ENCODE measurements around the gene NELFB. TPM values are rescaled to one million over a fixed set of nuclear protein-coding genes. Genes with fewer than 3 reads are reported as not detected.

The NELFB gene
- total RNA-seq, 4 donors from 2014 or later = 45.0 to 54.2 (median 50.9) TPM

GRCh38 chr9:137265496-137266161 lies 10.5 kb downstream of the NELFB start:
- Histone ChIP-seq H3K27ac (no peak overlapping the region), H3K4me3 (no peak overlapping the region), H3K4me1 (peaks cover 23% of the 10 kb centered on the region), H3K36me3 (peaks cover 53% of the 10 kb centered on the region), H3K9me3 (no peaks in the 10 kb centered on the region), H3K27me3 (no peaks in the 10 kb centered on the region)
- WGBS = over 99% methylated on average over 9 of the region's 29 CpGs
- TF ChIP-seq POLR2AphosphoS5 (IDR thresholded peaks at IDR 0.05) = no peak
- TF ChIP-seq, protein P1, sequence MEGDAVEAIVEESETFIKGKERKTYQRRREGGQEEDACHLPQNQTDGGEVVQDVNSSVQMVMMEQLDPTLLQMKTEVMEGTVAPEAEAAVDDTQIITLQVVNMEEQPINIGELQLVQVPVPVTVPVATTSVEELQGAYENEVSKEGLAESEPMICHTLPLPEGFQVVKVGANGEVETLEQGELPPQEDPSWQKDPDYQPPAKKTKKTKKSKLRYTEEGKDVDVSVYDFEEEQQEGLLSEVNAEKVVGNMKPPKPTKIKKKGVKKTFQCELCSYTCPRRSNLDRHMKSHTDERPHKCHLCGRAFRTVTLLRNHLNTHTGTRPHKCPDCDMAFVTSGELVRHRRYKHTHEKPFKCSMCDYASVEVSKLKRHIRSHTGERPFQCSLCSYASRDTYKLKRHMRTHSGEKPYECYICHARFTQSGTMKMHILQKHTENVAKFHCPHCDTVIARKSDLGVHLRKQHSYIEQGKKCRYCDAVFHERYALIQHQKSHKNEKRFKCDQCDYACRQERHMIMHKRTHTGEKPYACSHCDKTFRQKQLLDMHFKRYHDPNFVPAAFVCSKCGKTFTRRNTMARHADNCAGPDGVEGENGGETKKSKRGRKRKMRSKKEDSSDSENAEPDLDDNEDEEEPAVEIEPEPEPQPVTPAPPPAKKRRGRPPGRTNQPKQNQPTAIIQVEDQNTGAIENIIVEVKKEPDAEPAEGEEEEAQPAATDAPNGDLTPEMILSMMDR (IDR thresholded peaks at IDR 0.05) = no peak
- no peak for TF ChIP-seq POLR2A (IDR thresholded peaks at IDR 0.05)
- TF ChIP-seq EP300 (IDR thresholded peaks at IDR 0.05) = no peak
- peak in 1 of 2 donors; percentile 76 for DNase-seq (ENCODE audit: low spot score in 2 of 2)

DNA sequence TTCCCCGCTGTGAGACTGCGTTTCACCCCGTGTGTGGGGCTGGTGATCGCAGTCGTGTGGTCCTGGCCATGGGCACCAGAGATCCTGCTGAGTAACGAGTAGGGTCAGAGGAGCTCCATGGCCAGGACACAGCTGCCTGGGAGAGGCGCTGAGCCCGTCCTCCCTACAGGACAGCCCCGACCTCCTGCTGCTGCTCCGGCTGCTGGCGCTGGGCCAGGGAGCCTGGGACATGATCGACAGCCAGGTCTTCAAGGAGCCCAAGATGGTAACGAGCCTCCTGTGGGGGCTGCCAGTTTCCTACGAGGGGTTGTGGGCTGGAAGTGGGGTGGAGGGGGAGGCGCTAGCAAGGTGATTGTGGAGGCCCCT lies 11.0 kb downstream of the NELFB start:
- Histone ChIP-seq H3K9me3 (no peaks in the 10 kb centered on the region), H3K4me3 (no peak overlapping the region), H3K27me3 (no peaks in the 10 kb centered on the region), H3K36me3 (peaks cover 53% of the 10 kb centered on the region), H3K27ac (no peak overlapping the region), H3K4me1 (peaks cover 27% of the 10 kb centered on the region)
- 92% methylated on average over 5 of the region's 15 CpGs for WGBS
- TF ChIP-seq EP300 (IDR thresholded peaks at IDR 0.05) = no peak
- TF ChIP-seq, protein P1 (IDR thresholded peaks at IDR 0.05) = no peak
- TF ChIP-seq POLR2A (IDR thresholded peaks at IDR 0.05) = no peak
- no peak for TF ChIP-seq POLR2AphosphoS5 (IDR thresholded peaks at IDR 0.05)
- DNase-seq (ENCODE audit: low spot score in 2 of 2) = peak in 1 of 2 donors; percentile 76

DNA sequence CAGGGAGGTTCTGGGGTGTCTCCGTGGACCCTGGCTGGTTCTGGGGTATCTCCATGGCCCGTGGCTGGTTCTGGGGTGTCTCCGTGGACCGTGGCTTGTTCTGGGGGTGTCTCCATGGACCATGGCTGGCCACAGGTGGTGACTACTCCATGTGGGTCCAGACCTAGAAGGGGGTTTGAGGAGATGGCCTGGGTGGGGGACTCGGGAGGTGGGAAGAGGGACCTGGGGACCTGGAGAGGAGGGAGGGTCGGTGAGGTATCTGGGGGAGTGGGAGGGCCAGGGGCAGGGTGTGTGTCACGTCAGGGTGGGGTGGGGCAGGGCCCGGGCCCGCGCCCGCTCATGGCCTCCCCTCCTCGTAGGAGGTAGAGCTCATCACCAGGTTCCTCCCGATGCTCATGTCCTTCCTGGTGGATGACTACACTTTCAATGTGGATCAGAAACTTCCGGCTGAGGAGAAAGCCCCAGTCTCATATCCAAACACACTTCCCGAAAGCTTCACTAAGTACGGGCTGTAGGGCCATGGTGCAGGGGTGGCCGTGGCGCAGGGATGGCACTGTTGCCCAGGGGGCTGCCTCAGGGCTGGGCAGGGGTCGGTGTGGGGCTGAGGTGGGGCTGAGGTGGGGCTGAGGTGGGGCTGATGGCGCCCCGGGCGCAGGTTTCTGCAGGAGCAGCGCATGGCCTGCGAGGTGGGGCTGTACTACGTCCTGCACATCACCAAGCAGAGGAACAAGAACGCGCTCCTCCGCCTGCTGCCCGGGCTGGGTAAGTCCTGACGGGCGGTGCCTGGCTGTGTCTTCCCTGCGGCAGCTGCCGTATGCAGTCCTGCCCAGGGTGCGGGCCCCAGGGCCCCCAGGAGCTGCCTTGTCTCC lies 11.7 kb downstream of the NELFB start:
- 75% methylated on average over 17 of the region's 34 CpGs for WGBS
- TF ChIP-seq EP300 (IDR thresholded peaks at IDR 0.05) (no peak), POLR2AphosphoS5 (IDR thresholded peaks at IDR 0.05) (no peak), POLR2A (IDR thresholded peaks at IDR 0.05) (no peak)
- TF ChIP-seq, protein P1 (IDR thresholded peaks at IDR 0.05) = no peak
- Histone ChIP-seq H3K27ac (no peak overlapping the region), H3K9me3 (no peaks in the 10 kb centered on the region), H3K36me3 (peaks cover 53% of the 10 kb centered on the region), H3K4me1 (peaks cover 33% of the 10 kb centered on the region), H3K4me3 (no peak overlapping the region), H3K27me3 (no peaks in the 10 kb centered on the region)
- DNase-seq (ENCODE audit: low spot score in 2 of 2) = no peak

GRCh38 chr9:137267933-137268355 lies 12.8 kb downstream of the NELFB start:
- H3K4me1 ChIP-seq = peaks cover 41% of the 10 kb centered on the region
- no peak overlapping the region for H3K27ac ChIP-seq
- H3K27me3 ChIP-seq = no peaks in the 10 kb centered on the region
- WGBS = 92% methylated on average over 5 of the region's 6 CpGs
- no peak for DNase-seq (ENCODE audit: low spot score in 2 of 2)
- H3K36me3 ChIP-seq = peaks cover 62% of the 10 kb centered on the region
- no peak overlapping the region for H3K4me3 ChIP-seq
- H3K9me3 ChIP-seq = no peaks in the 10 kb centered on the region
- no peak for TF ChIP-seq POLR2AphosphoS5 (IDR thresholded peaks at IDR 0.05)
- no peak for TF ChIP-seq EP300 (IDR thresholded peaks at IDR 0.05)
- TF ChIP-seq, protein P1 (IDR thresholded peaks at IDR 0.05) = no peak

Measured in suprapubic skin (tissue), 4 donors.